ENCODE results near the gene HOXA4. TPM values are rescaled to one million over a fixed set of nuclear protein-coding genes. Genes with fewer than 3 reads are reported as not detected.
A peak's percentile ranks its signal among the peaks of the same experiment; 100 is the strongest.

Gene HOXA4
- total RNA-seq, 1 donor from 2014 or later: 0.31 TPM

DNA sequence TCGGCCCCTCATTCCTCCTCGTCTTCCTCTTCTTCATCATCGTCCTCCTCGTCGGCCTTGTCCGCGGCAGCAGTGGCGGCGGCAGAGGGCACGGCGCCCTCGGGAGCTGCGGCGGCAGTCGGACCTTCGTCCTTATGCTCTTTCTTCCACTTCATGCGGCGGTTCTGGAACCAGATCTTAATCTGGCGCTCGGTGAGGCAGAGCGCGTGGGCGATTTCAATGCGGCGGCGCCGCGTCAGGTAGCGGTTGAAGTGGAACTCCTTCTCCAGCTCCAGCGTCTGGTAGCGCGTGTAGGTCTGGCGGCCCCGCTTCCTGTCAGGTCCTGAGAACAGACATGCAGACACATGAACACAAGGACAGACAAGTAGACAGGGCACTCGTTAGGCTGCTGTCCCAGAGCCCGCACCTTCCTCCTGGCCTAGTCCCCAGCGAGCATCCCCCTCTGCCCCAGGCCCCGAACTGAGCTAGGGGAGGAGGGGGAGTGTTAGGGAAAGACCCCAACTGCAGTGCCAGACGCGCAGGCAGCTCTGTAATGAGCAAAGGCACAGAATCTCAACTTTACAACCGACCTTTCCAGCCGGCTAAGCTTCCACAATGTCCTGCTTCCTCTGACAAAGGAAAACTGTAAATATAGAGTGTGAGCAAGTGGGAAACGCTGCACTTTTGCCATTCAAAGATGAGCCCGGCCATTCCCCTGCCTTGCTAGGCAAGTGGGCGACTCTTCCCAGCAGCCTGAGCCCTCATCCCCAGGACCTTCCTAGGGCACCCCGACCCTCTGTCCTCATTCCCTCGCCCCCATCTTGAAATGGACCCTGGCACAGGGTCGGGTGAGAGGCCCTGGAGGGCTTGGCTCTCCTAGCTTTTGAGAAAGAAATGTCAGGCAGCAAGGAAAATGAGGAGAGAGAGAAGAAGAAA, 24.6 kb upstream of the HOXA4 start:
- peaks cover 57% of the 10 kb centered on the region for H3K27me3 Mint-ChIP-seq (ENCODE audit: unreplicated experiment)
- H3K36me3 Mint-ChIP-seq (ENCODE audit: low read depth, unreplicated experiment): peaks cover 3% of the 10 kb centered on the region
- H3K27ac Mint-ChIP-seq (ENCODE audit: unreplicated experiment): no peak overlapping the region
- no peaks in the 10 kb centered on the region for H3K9me3 Mint-ChIP-seq (ENCODE audit: unreplicated experiment)
- H3K4me1 Mint-ChIP-seq (ENCODE audit: unreplicated experiment): peaks cover 22% of the 10 kb centered on the region
- peak overlapping the region; percentile 76 for H3K4me3 Mint-ChIP-seq (ENCODE audit: unreplicated experiment)
- TF ChIP-seq, protein P1, sequence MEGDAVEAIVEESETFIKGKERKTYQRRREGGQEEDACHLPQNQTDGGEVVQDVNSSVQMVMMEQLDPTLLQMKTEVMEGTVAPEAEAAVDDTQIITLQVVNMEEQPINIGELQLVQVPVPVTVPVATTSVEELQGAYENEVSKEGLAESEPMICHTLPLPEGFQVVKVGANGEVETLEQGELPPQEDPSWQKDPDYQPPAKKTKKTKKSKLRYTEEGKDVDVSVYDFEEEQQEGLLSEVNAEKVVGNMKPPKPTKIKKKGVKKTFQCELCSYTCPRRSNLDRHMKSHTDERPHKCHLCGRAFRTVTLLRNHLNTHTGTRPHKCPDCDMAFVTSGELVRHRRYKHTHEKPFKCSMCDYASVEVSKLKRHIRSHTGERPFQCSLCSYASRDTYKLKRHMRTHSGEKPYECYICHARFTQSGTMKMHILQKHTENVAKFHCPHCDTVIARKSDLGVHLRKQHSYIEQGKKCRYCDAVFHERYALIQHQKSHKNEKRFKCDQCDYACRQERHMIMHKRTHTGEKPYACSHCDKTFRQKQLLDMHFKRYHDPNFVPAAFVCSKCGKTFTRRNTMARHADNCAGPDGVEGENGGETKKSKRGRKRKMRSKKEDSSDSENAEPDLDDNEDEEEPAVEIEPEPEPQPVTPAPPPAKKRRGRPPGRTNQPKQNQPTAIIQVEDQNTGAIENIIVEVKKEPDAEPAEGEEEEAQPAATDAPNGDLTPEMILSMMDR (IDR thresholded peaks at IDR 0.05; ENCODE audit: unreplicated experiment): no peak
- DNase-seq (ENCODE audit: low spot score): no peak

DNA sequence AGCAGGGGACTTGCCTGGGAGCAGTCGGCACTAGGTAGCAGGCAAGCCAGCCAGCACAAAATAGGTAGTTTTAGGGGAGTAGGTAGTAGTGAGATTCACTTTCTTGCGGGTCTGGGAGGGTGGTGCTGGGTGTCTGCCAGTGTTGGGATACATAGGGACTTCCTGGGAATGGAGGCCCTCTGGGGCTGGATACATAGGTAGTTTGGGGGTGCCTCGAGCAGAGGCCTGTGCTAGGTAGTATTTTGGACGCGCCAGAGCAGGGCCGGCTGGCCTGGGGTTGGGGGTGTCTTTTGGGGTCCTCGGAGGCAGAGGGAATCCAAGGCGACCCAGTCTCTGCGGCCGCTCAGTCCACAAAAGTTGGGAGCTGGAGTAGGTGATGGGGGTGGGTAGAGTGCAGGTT, 23.8 kb upstream of the HOXA4 start:
- H3K9me3 Mint-ChIP-seq (ENCODE audit: unreplicated experiment): no peaks in the 10 kb centered on the region
- H3K4me1 Mint-ChIP-seq (ENCODE audit: unreplicated experiment): peaks cover 22% of the 10 kb centered on the region
- no peak overlapping the region for H3K4me3 Mint-ChIP-seq (ENCODE audit: unreplicated experiment)
- no peak for DNase-seq (ENCODE audit: low spot score)
- peaks cover 3% of the 10 kb centered on the region for H3K36me3 Mint-ChIP-seq (ENCODE audit: low read depth, unreplicated experiment)
- no peak overlapping the region for H3K27ac Mint-ChIP-seq (ENCODE audit: unreplicated experiment)
- H3K27me3 Mint-ChIP-seq (ENCODE audit: unreplicated experiment): peaks cover 59% of the 10 kb centered on the region
- TF ChIP-seq, protein P1 (IDR thresholded peaks at IDR 0.05; ENCODE audit: unreplicated experiment): no peak

DNA sequence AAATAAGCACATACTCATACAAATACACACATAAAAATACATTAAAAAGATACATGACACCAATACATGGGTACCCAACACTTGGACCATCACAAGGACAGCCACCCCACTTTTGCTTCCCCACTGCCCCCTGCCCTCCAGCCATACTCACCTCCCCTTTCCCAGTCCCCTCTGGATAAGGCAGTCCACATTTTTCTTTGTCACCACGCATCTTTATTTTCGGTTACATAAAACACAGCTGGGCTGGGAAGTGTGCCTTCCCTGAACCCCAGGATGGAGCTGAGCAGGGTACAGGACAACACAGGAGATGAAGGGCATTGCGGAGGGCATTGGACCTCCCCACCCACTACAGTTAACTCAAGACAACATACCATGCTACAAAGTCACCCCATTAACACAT, 23.0 kb upstream of the HOXA4 start:
- H3K36me3 Mint-ChIP-seq (ENCODE audit: low read depth, unreplicated experiment): peaks cover 3% of the 10 kb centered on the region
- H3K4me1 Mint-ChIP-seq (ENCODE audit: unreplicated experiment): peaks cover 22% of the 10 kb centered on the region
- DNase-seq (ENCODE audit: low spot score): no peak
- no peak overlapping the region for H3K27ac Mint-ChIP-seq (ENCODE audit: unreplicated experiment)
- H3K4me3 Mint-ChIP-seq (ENCODE audit: unreplicated experiment): no peak overlapping the region
- peaks cover 55% of the 10 kb centered on the region for H3K27me3 Mint-ChIP-seq (ENCODE audit: unreplicated experiment)
- TF ChIP-seq, protein P1 (IDR thresholded peaks at IDR 0.05; ENCODE audit: unreplicated experiment): no peak
- no peaks in the 10 kb centered on the region for H3K9me3 Mint-ChIP-seq (ENCODE audit: unreplicated experiment)

DNA sequence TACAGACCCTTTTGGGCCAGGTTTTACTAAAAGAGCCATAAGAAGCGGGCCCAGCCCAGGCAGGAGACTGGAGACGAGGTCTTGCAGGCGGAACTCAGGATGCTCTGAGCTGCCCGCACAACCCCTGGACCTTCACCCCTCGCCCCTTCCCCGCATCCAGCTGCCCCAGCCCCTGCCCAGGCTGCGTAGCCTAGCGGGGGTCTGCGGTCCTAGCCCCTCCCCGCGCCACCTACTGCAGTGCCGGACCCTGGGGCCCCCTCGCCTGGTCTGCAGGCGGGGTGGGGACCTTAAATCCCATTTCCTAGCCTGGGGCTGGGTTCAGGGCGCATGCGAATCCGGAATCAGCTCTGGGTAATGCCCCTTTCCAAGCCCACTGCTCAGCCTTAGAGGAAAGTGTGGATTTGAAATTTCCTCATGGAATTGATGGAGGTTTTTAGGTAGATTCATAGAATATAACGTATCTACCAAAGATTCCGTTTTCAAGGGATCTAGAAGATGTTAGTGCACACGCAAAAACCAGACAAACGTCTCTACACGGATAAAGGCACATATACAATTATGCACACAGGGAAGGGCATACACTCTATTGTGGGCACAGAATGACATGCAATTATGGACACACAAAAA, 22.4 kb upstream of the HOXA4 start:
- no peak overlapping the region for H3K4me3 Mint-ChIP-seq (ENCODE audit: unreplicated experiment)
- no peak overlapping the region for H3K27ac Mint-ChIP-seq (ENCODE audit: unreplicated experiment)
- TF ChIP-seq, protein P1 (IDR thresholded peaks at IDR 0.05; ENCODE audit: unreplicated experiment): no peak
- H3K9me3 Mint-ChIP-seq (ENCODE audit: unreplicated experiment): no peaks in the 10 kb centered on the region
- no peak for DNase-seq (ENCODE audit: low spot score)
- peaks cover 28% of the 10 kb centered on the region for H3K4me1 Mint-ChIP-seq (ENCODE audit: unreplicated experiment)
- peaks cover 57% of the 10 kb centered on the region for H3K27me3 Mint-ChIP-seq (ENCODE audit: unreplicated experiment)
- H3K36me3 Mint-ChIP-seq (ENCODE audit: low read depth, unreplicated experiment): peaks cover 3% of the 10 kb centered on the region
